ENCODE results near the gene FOXN1. TPM values are rescaled to one million over a fixed set of nuclear protein-coding genes. Genes with fewer than 3 reads are reported as not detected.
"Not testable (repeated sequence)": the region's sequence is repeated elsewhere in the genome, so short reads cannot be mapped to it uniquely, and the experiment has no call there.

FOXN1 gene
- total RNA-seq, 1 donor from 2014 or later = not detected

- no peak overlapping the region for H2AFZ ChIP-seq (ENCODE audit: low read depth, low read length)
- H3K27me3 Mint-ChIP-seq (ENCODE audit: low read depth, unreplicated experiment) = peaks cover 46% of the 10 kb centered on the region
- FAIRE-seq (no peak), DNase-seq (ENCODE audit: low read depth) (no peak)
- peaks cover 2% of the 10 kb centered on the region for H3K36me3 Mint-ChIP-seq (ENCODE audit: low read depth, unreplicated experiment)
- no peaks in the 10 kb centered on the region for H4K20me1 ChIP-seq (ENCODE audit: insufficient read depth, low read length)
- no peak for TF ChIP-seq CTCF (IDR thresholded peaks at IDR 0.05; ENCODE audit: insufficient read depth, low read depth, low read length)
- TF ChIP-seq EZH2 (IDR thresholded peaks at IDR 0.05; ENCODE audit: insufficient read depth, low read length) = no peak
- H3K4me1 Mint-ChIP-seq (ENCODE audit: low read depth, unreplicated experiment) = peaks cover 8% of the 10 kb centered on the region
- H3K9me3 Mint-ChIP-seq (ENCODE audit: unreplicated experiment) = peaks cover 4% of the 10 kb centered on the region
- H3K9ac ChIP-seq (ENCODE audit: low read length) = no peak overlapping the region
- H3K4me1 ChIP-seq (ENCODE audit: insufficient read depth, low read length) = peaks cover 10% of the 10 kb centered on the region
- H3K79me2 ChIP-seq (ENCODE audit: insufficient read depth, low read length) = no peaks in the 10 kb centered on the region
- peaks cover 2% of the 10 kb centered on the region for H3K27me3 ChIP-seq (ENCODE audit: insufficient read depth, low read length)
- no peak overlapping the region for H3K4me3 Mint-ChIP-seq (ENCODE audit: unreplicated experiment)
- no peak overlapping the region for H3K4me2 ChIP-seq (ENCODE audit: low read length)
- H3K27ac ChIP-seq (ENCODE audit: low read depth, low read length) = no peak overlapping the region
- no peaks in the 10 kb centered on the region for H3K36me3 ChIP-seq (ENCODE audit: insufficient read depth, low read length)
- H3K4me3 ChIP-seq (ENCODE audit: insufficient read depth, low read depth, low read length) = no peak overlapping the region
- no peaks in the 10 kb centered on the region for H3K9me3 ChIP-seq (ENCODE audit: insufficient read depth, low read depth, low read length)
- H3K27ac Mint-ChIP-seq (ENCODE audit: unreplicated experiment) = no peak overlapping the region
These were observed 14.5 kb downstream of the FOXN1 start for GRCh38 chr17:28520687-28521086.

- H3K36me3 Mint-ChIP-seq (ENCODE audit: low read depth, unreplicated experiment) = no peaks in the 10 kb centered on the region
- H3K27me3 Mint-ChIP-seq (ENCODE audit: low read depth, unreplicated experiment) = peaks cover 40% of the 10 kb centered on the region
- TF ChIP-seq CTCF (IDR thresholded peaks at IDR 0.05; ENCODE audit: insufficient read depth, low read depth, low read length) (no peak), EZH2 (IDR thresholded peaks at IDR 0.05; ENCODE audit: insufficient read depth, low read length) (no peak)
- Histone ChIP-seq H3K27ac (ENCODE audit: low read depth, low read length) (no peak overlapping the region), H2AFZ (ENCODE audit: low read depth, low read length) (no peak overlapping the region), H3K79me2 (ENCODE audit: insufficient read depth, low read length) (no peaks in the 10 kb centered on the region), H3K27me3 (ENCODE audit: insufficient read depth, low read length) (peaks cover 2% of the 10 kb centered on the region), H3K4me3 (ENCODE audit: insufficient read depth, low read depth, low read length) (no peak overlapping the region), H4K20me1 (ENCODE audit: insufficient read depth, low read length) (no peaks in the 10 kb centered on the region), H3K9me3 (ENCODE audit: insufficient read depth, low read depth, low read length) (no peaks in the 10 kb centered on the region), H3K4me2 (ENCODE audit: low read length) (no peak overlapping the region), H3K4me1 (ENCODE audit: insufficient read depth, low read length) (peaks cover 10% of the 10 kb centered on the region), H3K36me3 (ENCODE audit: insufficient read depth, low read length) (no peaks in the 10 kb centered on the region), H3K9ac (ENCODE audit: low read length) (no peak overlapping the region)
- H3K9me3 Mint-ChIP-seq (ENCODE audit: unreplicated experiment) = no peaks in the 10 kb centered on the region
- no peak overlapping the region for H3K27ac Mint-ChIP-seq (ENCODE audit: unreplicated experiment)
- H3K4me3 Mint-ChIP-seq (ENCODE audit: unreplicated experiment) = no peak overlapping the region
- FAIRE-seq = no peak
- DNase-seq (ENCODE audit: low read depth) = no peak
- peaks cover 12% of the 10 kb centered on the region for H3K4me1 Mint-ChIP-seq (ENCODE audit: low read depth, unreplicated experiment)
These were observed 15.3 kb downstream of the FOXN1 start for GRCh38 chr17:28521311-28522085.

GRCh38 chr17:28522281-28522680, 16.1 kb downstream of the FOXN1 start:
- H3K4me2 ChIP-seq (ENCODE audit: low read length); H2AFZ ChIP-seq (ENCODE audit: low read depth, low read length); H3K4me3 Mint-ChIP-seq (ENCODE audit: unreplicated experiment); DNase-seq (ENCODE audit: low read depth); H3K9me3 ChIP-seq (ENCODE audit: insufficient read depth, low read depth, low read length); H3K9ac ChIP-seq (ENCODE audit: low read length); FAIRE-seq; H4K20me1 ChIP-seq (ENCODE audit: insufficient read depth, low read length); H3K27me3 ChIP-seq (ENCODE audit: insufficient read depth, low read length); H3K9me3 Mint-ChIP-seq (ENCODE audit: unreplicated experiment); H3K27ac ChIP-seq (ENCODE audit: low read depth, low read length); H3K27ac Mint-ChIP-seq (ENCODE audit: unreplicated experiment); H3K36me3 ChIP-seq (ENCODE audit: insufficient read depth, low read length); H3K36me3 Mint-ChIP-seq (ENCODE audit: low read depth, unreplicated experiment); H3K79me2 ChIP-seq (ENCODE audit: insufficient read depth, low read length); H3K4me3 ChIP-seq (ENCODE audit: insufficient read depth, low read depth, low read length): not testable (repeated sequence)
- Mint-ChIP-seq H3K4me1 (ENCODE audit: low read depth, unreplicated experiment) (peaks cover 12% of the 10 kb centered on the region), H3K27me3 (ENCODE audit: low read depth, unreplicated experiment) (peaks cover 40% of the 10 kb centered on the region)
- peaks cover 10% of the 10 kb centered on the region for H3K4me1 ChIP-seq (ENCODE audit: insufficient read depth, low read length)

Measured in astrocyte (in vitro differentiated cells and primary cell).